Stimulated activated CD4-positive, alpha-beta T cell treated with anti-CD3 and anti-CD28 coated beads, Interleukin-2, amount 100 ng/mL, for 4 hours (primary cell): ENCODE measurements around the gene TNKS2.
"Not testable (repeated sequence)": the region's sequence is repeated elsewhere in the genome, so short reads cannot be mapped to it uniquely, and the experiment has no call there.

Experiments
- DNase-seq: peaks from one replicate; pipeline ENCODE4 v3.0.0-alpha.2; 2020; ENCODE audit warnings: low read depth

The TNKS2 gene

DNA sequence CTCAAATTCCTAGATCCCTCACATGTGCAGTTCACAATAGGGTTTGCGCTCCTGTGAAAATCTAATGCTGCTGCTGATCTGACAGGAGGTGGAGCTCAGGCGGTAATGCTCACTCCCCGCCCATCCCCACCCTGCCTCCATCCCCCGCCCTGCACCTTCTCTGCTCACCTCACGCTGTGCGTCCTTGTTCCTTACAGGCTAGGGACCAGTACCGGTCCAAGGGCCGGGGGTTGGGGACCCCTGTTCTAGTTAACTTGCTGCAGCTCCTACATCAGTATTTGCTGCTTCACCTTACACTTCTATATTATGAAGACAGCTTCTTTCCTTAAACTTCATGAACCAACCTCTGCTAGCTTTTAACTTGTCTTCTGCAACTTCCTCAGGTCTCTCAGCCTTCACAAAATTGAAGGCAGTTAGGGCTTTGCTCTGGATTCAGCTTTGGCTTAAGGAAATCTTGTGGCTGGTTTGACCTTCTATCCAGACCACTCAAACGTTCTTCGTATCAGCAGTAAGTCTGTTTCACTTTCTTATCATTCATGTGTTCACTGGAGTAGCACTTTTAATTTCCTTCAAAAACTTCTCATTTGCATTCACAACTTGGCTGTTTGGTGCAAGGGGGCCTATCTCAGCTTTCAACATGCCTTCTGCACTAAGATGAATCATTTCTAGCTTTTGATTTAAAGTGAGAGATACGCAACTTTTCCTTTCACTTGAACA is 1.7 kb upstream of the TNKS2 start:
- DNase-seq = peak; percentile 37

DNA sequence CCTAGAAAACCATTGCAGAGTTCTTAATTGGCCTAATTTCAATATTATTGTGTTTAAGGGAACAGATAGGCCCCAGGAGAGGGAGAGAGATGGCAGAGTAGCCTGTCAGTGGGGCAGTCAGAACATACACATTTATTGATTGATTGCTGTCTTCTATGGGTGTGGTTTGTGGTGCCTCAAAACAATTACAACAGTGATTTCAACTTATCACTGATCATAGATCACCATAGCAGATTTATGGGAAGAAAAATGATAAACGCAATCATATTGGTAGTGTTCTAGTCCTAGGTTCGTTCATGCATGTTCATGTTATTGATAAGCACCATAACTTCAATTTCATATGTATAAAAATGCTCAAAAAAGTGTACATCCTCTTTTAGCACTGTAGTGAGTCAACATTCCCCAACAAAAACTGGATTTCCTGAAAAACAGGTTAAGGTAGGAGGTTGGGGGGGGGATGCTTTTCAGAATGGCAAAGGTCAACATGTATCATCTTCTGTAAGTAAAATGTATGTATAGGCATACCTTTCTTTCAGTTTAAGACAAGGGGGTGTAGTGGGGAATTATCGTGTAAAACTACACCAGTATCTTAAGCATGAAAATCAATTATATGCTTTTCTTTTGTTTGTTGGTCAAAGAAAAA is 1.1 kb upstream of the TNKS2 start:
- DNase-seq = no peak

DNA sequence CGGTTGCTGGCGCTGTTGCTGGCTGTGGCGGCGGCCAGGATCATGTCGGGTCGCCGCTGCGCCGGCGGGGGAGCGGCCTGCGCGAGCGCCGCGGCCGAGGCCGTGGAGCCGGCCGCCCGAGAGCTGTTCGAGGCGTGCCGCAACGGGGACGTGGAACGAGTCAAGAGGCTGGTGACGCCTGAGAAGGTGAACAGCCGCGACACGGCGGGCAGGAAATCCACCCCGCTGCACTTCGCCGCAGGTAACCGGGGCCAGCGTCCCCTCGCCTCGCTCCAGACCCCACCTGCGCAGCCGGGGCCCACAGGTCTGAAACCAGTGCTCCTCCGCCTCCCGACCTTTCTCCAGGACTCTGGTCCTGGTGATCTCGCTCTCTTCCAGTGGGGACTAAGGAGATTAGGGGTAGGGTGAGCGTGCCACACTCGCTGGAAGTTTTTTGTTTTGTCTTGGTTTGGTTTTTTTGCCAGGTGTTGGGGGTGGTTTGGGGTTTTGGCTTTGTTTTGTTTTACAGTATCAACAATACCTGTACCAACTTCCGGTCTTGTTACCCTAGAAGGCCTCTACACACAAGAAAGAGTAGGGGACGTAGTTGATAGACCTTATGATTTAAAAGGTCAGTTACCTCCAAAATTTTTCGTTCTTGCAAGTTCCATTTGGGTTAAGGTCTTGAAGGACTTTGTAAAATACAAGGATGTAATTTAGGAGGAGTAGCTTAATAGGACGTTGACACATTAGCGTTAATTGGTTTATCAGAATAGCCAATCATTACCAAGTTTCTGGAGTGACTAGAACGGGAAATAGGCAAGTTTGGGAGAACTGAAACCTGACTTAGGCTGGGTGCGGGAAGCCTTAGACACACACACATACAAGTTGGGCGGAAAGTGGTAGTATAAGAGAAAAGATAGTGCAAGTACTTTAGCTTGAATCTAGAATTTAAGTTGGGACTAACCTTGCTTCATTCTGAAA is 704 bp downstream of the TNKS2 start:
- no peak for DNase-seq

DNA sequence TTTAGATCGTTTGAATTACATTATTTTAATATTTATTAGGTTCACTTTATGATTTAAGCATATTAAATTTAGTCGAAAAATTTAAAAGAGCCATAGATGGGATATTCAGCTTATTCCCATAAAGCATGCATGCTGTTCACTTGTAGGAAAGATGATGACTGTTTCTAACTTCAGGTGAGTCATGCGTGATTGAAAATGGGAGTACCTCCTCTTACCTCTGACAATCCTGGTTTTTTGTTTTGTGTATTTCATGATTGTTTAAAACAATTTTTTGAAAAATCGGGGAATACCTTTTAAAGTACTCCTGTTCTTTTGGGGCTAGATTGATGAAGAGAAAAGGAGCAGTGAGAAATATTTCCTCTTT is 1.4 kb downstream of the TNKS2 start:
- no peak for DNase-seq

DNA sequence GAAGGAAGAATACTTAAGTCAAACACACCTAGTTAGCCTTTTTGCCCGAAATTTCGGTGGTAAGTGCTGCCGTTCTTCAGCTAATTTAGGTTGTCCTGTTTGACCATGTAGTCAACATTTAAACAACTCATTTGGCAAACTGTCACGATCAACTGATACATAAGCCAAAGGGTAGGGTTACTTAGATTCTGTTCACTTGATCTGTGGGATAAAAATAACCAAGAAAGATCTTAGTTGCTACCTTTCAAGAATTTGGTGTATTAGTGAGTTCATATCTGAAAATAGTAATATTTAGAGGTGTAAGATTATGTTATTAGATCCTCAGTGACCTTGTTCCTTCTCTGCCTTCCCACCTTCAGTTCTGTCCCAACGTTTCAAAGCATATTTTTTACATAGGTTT is 2.0 kb downstream of the TNKS2 start:
- no peak for DNase-seq

DNA sequence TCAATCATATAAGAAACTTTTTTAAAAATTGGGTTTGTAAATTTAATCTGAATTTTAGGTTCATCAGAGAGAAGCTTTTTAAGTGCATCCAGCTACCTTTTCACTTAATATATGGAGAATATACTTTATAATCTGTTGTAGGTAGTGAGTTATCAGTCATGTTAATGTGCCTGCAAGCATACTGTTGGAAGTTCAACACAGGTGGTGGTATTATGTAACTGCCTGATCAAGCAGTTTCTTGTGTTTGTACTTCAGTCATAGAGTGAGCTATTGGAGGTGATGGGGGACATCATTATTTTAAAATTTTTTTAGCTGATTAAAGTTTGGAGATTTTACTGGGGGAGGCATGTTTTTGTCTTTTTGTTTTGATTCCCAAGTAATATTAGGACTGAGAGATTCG is 2.5 kb downstream of the TNKS2 start:
- DNase-seq = no peak

DNA sequence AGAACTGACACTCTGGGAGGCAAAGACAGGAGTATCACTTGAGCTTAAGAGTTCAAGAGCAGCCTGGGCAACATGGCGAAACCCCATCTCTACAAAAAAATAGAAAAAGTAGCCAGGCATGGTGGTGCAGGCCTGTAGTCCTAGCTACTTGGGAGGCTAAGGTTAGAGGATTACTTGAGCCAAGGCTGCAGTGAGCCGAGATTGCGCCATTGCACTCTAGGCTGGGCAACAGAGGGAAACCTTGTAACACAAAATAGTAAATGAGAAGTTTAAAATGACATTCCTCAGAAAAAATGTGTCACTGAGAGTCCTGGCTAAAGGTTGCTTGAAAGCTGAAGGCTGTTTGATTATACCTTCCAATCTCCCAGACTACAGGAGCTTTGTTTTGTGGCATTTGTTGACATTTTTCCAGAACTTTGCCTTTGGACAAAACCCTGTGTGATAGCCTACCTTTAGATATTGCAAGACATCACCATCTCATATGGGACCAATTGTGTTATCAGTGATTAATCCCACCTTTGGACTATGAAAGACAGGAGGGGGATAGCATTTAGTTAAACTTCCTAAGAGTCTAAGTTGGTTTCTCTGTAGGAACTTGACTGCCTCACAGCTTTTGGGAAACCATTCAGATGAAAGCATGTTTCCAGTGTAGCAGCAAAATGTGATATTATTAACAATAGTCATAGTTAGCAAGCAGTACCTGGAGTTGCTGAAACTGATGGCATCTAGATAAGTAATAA is 5.3 kb downstream of the TNKS2 start:
- no peak for DNase-seq

DNA sequence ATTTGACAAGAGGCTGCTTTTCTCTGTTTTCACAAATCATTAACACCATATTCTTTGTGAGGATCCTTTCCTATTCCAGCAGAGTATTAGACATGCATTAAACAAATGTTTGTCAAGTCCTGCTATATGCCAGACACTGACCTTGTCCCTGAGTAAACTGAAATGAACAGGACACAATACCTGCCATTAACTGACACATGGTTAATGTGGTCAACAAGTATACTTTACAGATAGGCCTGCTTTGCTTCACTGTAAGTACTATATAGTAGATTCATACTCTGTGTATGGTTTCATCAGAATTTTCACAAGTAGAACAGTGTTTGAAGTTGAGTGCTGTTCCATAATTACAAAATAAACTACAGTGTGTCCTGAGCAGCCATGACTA is 5.9 kb downstream of the TNKS2 start:
- DNase-seq = no peak

DNA sequence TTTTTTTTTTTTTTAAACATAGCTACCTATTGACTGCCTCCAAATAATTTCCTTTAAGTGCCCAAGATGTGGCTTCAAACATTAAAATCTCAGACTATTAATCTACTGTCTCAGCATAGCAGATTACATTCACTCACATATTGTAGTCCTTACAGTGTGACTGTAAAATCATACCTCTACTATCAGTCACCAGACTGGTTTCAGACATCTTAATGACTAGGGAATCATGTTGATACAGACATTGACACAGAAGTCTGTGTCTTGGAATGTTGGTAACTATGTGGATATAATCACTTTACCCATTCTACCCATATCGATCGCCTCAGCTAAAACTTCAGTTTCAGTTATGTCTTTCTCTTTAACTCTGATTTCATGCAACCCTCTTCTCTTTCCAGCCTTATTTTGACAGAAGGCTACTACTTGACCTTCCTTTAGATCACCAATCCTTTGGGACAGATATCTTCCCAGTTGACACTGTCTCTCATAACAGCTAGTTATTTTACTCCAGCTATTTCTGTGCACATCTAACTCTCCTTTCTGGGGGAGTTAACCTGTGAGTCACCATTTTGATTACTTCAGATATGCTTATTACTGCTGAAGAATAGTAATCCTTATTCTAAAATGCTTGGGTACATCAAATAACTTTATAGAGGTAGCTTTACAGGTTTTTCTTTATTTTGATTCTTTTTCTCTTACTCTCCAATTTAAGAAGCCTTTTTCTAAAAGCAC is 7.0 kb downstream of the TNKS2 start:
- no peak for DNase-seq

DNA sequence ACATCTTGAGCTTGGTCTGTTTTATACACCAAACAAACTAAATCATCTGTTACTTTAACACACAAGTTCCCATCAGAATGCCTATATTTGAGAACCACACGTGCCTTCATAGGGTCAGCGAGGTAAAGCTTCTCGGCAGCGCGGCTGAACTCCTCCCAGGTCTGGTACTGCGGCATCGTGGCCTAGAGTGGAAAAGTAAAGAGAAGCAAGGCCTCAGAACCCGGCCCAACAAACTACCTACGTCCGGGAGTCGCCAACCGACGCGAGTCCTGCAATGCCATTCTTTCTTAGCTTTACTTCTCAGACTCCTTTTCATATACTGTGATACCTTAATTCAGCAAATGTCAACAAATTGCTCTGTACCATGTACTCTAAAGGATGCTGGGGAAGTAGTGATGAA is 9.0 kb downstream of the TNKS2 start:
- not testable (repeated sequence) for DNase-seq

DNA sequence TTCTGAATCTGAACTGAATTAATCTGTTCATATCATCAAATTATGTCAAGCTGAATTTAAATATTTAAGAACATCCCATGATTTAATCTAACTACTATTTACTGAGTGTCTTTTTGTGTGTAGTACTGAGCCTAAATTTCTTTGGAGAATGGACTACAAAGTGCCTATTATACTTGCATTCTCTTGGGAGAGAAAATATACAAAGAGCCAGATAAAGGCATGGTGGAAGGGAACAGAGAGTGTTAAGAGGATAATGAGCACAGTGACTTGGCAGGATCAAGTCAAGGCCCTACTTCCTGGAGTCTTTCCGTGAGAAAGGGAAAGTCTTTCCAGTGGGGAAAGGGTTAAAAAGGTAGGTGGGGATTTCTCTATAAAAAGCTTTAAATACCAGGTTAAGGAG is 15.0 kb downstream of the TNKS2 start:
- no peak for DNase-seq

DNA sequence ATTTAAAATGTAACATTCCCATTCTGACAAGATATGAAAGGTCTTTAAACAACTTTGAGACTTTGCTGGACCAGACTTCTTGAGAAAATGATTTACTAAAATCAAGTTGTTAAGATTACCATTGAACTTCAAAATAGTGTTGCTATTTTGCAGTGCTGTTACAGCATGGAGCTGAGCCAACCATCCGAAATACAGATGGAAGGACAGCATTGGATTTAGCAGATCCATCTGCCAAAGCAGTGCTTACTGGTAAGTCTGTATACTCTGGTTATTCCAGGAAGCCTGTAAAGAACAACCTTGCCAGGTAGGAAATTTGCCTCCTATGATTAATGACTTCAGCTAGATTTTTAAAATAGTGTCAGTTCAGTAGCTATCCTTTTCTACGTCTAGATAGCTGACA is 18.8 kb downstream of the TNKS2 start:
- no peak for DNase-seq

DNA sequence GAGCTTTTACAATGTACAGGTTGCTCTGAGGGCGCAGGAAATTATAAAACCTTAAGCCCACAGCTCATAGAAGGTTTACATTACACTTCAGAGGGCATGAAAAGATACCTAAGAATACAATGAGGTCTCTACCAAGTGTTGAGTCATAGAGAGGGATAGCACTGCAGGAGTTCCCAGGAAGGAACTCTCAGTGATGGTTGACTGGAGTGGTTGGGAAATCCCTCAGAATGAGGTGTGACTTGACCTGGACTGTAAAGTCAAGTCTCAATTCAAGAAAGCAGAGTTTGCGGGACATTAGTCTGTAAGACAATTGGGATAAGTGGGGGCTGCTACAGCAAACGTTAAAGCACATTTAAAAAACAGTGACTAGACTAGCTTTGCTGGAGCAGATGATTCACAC is 21.9 kb downstream of the TNKS2 start:
- DNase-seq = no peak

DNA sequence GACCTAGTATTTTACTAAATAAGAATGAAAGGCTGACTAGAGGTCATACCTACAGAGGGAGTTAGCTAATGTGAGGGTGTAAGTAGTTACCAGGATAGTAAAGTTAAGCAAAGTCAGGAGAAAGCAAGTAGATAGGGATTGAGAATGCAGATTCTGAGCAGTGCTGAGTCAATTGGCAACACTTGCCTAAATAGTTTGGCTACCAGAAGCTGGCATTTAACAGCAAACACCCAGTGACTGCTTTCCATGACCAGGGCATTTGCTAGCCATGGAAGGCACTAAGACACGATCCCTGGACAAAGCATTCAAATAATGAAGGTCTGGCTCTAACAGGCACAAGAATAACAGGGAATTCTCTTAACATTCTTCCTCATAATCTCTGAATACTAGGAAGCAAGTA is 25.9 kb downstream of the TNKS2 start:
- no peak for DNase-seq

DNA sequence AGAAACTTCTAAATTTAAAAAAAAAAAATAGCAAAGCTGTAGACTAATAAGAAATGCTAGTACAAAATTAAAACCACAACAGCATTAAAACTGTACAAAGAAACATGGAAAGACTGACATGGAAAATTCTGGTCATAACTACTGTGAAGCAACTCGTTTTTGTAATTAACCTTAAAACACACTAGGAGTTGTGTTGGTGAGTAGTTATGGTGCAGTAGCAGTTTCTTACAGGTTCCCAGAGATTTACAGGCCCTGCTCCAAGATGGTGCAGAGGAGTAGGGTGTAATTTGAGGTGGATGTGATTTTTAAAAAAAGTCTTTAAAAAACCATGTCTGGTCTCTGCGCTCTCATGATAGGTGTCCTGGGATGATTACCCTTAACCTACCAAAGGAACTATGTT is 31.0 kb downstream of the TNKS2 start:
- no peak for DNase-seq

DNA sequence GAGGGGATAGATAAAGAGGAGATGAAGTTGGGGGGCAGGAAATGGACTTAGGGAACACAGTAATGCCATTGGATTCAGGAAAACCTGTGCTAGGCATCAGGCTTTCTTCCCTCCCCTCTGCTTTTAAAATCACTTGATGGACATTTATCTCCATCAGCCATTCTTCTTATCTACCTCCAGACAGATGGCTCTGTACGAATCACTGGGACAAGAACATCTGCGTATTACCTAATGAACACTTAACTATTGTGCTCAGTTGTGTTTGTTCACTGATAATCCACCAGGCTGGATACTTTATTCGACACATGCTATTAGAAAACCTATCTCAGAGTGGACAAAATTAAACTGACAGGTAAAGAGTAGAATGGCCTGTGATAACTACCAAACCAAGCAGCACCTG is 40.0 kb downstream of the TNKS2 start:
- DNase-seq = no peak

DNA sequence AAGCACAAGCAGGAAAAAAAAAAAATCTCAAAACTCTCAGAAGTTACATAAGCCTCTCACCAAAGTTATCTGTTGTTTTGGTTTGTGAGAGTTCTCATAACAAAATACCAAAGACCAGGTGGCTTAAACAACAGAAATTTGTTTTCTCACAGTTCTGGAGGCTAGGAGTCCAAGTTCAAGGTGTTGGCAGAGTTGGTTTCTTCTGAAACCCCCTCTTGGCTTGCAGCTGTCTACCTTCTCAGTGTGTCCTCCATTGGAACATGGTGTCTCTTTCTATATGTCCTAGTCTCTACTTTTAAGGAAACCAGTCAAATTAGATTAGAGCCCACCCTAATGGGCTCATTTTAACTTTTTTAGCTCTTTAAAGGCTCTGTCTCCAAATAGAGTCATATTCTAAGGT is 44.9 kb downstream of the TNKS2 start:
- no peak for DNase-seq

DNA sequence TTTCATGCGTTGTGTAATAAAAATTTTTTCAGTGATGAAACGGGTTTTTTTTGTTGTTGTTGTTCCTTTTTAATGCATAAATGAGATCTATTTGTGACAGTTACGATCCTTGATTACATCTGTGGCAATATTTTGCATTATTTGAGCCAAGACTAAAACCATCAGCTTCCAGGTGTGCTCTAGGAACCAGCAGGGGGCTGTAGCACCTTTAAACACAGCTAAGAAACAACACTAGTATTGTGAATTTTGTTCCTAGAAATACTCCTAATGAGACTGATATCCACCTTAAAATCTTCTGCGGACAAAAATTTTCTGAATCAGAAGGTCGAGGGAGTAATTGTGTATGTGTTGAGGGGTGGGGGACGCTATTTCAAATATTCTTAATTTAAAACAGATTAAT is 58.4 kb downstream of the TNKS2 start:
- DNase-seq = no peak

DNA sequence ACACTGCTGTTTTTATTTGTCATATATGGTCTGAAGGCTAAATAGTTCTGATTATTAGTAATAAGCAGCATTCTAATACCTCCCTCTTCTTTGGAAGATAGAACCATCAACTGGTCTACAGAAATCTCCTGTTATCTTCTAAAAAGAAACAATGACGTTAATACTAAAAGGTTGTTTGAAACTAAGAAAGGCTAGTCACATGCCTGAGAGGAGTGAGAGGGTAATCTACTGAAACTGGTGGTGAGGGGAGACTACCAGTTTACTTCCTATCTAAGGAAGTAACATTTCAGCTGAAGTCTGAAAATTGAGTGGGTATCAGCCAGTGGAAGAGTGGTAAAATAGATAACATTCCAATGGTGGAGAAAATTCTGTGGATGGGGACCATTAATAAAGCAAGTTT is 62.7 kb downstream of the TNKS2 start:
- no peak for DNase-seq

DNA sequence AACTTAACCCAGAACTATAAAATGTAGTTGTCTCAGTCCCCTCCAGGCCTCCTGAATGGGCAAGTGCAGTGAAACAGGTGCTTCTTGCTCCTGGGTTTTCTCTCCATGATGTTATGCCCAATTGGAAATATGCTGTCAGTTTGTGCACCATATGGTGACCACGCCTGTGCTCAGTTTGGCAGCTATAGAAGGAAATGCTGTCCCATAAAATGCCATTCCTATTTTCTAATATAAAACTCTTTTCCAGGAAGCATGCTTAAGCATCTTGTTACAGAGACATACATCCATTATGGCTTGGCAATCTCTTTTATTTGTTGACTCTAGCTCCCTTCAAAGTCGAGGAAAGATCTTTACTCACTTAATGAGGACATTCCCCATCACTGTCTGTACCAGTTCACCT is 65.9 kb downstream of the TNKS2 start:
- no peak for DNase-seq

DNA sequence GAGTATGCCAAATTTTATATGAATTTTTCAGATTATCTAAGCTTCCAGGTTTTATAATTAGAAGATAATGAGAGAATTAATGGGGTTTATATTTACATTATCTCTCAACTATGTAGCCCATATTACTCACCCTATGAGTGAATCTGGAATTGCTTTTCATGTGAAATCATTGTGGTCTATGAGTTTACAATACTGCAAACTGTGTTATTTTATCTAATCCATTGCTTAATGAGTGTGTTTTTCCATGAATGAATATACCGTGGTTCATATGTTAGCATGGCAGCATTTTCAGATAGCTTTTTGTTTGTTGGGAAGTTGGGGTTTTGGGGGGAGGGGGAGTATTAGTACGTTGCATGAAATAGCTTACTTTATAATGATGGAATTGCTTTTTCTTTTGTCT is 66.5 kb downstream of the TNKS2 start:
- DNase-seq = no peak
